Stimulated activated CD8-positive, alpha-beta memory T cell treated with anti-CD3 and anti-CD28 coated beads, Interleukin-12 subunit alpha, Interleukin-12 subunit beta, amount 100 ng/mL, for 24 hours (primary cell): Measurements from ENCODE around the gene SH3RF1.

Experiments used
- DNase-seq: peaks from one replicate; pipeline ENCODE4 v3.0.0-alpha.2; 2020; ENCODE audit errors: extremely low read depth

The SH3RF1 gene

DNA sequence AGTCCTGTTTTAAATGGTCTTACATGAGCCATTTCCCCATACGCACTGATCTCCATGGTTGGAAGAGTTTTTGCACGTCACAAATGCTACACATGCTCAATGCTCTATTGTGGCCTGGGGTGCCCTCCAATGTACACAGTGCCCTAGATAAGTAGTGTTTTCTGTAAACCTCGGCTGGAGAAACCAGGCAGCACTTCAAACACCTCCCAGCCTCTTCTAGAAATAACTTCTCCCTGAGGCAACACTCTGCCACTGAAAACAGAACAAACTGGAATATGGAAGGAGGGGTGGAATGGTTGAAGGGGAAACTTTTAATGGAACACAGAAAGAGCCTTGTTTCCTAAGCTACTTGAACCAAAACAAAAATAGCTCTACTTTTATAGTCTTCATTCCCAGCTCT is 136.8 kb downstream of the SH3RF1 start:
- no peak for DNase-seq

DNA sequence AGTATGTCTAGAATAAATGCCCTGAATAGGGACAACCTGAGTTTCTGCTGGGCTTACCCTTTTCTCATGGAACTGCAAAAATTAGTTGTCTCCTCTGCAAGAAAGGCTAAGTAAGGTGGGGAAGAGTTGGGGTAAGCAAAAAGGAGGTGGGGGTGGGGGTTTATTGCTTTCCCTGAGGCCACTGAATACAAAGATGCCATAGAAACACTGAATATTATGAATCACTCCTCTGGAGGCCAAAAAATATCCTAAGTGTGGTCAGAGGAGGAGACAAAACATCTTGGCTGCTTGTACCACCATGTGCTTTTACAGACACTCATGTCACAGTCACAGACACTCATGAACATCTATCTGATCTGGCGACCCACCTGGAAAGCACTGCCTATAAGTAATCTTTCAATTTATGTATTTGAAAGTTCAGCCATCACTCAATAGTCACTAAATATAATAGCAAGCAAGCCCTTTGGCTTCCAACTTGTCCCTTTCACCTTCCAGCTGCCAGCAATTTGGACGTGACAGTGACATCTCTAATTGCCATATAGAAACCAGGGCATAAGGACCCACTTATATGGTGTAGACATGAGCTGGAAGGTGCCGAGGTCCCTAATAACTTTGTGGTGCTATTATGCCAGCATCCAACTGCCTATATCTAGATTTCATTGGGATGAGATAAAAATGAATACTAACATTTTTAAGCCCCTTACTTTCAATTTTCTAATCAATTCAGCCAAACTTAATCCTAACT is 138.0 kb downstream of the SH3RF1 start:
- DNase-seq = no peak

DNA sequence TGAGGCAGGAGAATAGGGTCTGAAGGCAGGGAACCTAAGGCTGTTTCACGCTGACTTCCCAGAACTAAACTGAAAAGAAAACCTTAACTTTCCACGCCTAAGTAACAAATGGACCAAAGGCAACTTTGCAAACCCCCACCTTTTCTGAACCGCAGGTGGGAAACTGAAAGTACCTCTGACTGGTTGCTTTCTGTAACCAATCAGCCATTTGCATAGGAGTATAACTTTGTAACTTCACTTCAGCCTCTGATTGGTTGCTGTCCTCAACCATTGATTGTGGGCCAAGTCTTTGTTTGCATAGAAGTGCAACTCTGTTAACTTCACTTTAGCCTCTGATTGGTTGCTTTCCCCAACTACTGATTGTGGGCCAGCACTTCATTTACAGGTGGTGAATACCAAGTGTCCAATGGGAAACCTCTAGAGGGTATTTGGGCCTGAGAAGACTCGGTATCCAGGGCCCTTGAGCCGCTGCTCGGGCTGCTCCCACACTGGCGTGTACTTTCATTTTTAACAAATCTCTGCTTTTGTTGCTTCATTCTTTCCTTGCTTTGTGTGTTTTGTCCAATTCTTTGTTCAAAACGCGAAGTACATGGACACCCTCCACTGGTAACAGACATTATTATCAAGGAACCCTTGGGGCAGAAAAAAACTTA is 139.1 kb downstream of the SH3RF1 start:
- DNase-seq = no peak

DNA sequence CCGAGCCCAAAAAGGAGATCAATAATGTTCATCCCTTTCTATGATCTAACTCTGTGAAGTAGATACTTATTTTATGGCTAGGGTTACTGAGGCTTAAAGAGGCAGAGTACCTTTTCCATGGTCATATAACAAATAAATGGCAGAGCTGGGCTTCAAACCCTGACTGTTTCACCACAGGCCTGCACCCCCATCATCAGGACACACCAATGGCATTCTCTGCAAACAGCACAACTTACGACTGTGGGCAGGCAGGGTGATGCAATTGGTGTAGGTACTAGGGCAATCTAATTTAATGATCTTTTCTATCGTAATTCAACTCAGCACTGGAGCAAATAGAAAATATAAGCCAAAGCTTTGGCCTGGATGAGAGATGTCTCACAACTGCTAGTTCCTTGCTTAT is 141.9 kb downstream of the SH3RF1 start:
- DNase-seq = no peak

DNA sequence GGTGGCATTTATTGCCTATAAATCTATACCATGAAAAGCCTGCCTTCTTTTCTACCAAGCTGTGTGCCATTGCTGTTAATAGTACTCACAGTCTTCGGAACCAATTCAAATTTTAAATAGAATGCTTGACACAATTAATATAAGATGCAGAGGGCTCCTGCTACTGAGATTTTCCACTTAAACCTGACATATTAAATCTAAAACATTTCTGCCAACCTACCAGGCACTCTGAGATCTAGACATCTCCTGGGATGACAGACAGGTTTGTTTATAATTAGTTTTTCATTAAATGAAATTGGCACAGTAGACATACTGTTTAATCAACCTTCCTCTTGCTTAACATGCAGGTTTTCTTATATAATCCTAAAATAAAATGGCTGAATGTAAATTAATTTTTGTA is 143.4 kb downstream of the SH3RF1 start:
- no peak for DNase-seq

DNA sequence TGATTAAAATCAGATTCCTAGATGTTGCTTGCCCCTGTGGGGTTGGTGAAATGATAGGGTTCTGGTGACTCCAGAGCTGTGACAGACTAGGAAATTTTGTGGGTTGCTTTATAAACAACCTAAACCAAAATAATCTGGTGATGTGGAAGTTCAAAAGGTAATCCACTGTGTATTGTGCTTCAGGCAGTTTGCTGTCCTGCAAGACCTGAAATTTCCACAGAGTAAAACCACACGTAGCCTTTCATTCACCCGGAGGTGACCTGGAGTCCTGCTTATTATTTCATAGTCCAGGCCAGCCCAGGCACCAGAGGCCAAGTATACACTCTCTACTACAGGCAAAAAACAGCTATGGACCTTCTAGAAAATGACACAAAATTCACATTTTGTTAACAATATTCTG is 146.1 kb downstream of the SH3RF1 start:
- DNase-seq = no peak

DNA sequence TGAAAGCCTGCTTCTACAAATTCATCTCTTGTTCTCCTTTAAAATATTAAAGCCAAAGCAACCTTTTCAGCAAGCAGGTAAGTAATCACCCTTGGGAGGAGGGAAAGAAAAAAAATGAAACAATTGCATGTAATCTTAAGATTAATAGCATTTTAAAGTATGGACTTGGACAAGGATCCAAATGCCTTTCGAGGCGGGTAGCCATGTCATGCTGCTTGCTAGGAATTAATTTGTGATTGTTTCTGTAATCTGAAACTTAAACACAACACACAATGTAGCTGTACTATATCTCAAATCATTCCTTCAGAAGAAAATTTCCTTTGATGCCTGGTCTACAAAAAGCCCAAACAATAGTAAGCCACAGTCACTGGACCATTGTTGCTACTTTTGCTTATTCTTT is 148.3 kb downstream of the SH3RF1 start:
- DNase-seq = no peak

DNA sequence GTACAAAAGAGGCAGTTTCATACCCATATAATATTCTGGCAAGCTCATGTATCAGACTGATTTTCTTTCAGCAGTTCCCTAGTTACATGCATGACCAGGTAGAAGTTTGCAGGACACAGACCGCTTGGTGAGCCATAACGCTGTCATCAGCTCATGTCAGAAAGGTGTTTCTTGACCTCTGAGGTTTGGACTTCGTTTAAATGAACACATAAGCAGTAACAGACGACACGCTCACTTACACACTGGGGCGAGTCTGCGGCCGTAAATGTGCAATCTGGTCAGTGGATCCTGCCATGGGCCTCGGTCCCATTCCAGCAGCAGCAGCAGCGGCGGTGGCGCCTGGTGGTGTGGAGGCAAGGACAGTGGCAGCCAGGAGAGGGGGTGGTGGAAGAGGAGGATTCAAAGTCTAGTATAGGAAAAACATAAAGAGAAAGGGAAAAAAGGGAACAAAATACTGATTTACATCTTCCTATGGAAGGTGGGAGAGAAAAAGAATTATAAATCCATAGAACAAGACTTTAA is 148.8 kb downstream of the SH3RF1 start:
- DNase-seq = no peak

DNA sequence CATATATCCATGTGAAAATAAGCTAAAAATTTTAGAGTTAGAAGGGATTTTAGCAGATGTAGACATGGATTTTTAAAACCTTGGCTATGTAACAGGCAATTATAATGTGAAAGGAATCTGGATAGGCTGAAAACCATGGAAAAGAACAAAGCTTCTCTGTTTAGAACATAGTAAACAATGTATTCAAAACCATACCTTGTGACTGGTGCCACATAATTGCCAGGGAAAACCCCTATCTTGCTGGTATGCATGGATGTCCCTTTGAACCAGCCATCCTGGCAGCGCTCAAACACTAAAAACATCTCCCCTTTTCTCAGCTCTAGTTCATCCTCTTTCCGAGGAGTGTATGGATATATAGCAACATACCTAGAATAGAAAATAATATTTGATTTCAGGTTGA is 150.1 kb downstream of the SH3RF1 start:
- DNase-seq = no peak

DNA sequence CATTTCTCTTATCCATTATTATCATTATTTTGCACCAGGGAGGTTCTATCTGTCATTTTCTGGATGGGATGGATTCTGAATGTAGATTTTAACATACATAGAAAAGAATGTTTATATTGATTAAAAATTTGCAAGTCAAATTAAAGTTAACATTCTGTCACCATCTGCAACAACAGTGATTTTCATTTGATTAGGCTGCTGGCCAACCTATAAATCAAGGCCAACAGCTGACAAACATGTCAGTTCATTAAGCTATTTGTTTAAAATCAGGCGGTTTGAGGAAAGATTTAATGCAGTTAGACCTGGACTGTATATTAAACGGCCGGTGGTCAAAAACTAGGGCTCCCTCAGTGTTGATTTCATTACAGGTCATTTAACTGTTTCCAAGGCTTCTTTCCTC is 151.2 kb downstream of the SH3RF1 start:
- DNase-seq = no peak

DNA sequence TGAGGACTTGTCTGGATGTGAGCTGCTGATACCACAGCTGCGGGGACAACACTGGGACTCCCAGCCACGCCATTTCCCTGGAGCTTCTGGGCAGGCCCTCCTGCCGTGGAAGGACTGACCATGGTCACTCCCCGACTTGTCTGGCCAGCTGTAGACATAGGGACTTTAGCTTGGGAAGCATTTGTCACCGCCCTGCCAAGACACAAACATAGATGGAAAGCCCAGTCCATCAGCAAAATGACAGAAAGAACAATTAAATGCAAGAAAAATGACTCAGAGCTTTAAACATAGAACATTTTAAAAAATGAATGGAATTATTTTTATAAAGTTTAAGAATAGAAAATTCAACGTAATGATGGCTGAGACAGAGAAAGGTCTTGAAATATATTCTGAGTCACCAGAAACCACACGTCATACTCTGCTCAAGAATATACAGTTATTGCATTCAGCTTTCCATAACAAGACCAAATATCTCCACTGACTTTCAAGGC is 153.1 kb downstream of the SH3RF1 start:
- DNase-seq = no peak

DNA sequence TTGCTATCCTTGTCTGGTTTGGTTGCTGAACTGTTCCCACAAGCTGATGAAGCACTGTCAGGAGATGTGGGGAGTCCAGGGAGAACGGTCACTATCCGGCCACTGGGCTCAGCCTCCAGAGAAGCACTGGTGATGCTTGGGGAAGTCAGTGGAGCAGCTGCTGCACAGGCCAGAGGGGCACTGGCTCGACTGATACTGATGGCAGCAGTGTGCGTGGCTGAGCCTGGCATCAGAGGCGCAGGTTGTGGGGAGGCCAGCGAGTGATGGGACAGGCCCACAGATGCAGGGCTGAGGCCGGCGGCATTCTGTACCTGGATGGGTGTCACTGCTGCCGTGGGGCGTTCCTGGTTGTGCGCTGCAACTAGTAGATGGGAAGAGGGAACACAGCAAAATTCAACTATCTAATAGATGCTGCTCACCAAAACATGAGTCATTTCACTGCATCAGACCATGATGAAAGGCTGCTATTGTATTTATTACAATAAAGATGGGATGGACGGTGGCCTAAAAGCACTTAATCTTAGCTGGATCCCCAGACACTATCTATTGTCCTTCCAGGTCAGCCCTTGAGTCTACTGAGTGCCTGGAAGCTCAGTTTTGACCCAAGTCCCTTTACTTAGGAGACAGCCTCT is 154.4 kb downstream of the SH3RF1 start:
- no peak for DNase-seq

DNA sequence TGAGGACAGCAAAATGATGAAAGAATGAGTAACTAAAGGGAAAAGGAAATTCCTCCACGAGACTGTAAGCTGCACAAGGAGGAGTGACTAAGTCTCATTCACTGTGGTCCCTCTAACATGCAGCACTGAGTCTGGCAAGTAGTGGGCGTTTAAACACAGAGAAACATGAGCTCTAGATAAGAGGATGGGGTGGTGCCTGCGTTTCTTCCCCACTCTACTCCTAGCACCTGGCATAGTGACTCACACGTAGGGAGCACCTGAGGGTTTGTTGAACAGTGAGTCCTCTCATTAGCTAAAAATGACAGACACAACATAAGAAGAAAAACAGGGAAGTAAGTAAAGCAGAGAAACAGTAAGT is 154.9 kb downstream of the SH3RF1 start:
- no peak for DNase-seq

DNA sequence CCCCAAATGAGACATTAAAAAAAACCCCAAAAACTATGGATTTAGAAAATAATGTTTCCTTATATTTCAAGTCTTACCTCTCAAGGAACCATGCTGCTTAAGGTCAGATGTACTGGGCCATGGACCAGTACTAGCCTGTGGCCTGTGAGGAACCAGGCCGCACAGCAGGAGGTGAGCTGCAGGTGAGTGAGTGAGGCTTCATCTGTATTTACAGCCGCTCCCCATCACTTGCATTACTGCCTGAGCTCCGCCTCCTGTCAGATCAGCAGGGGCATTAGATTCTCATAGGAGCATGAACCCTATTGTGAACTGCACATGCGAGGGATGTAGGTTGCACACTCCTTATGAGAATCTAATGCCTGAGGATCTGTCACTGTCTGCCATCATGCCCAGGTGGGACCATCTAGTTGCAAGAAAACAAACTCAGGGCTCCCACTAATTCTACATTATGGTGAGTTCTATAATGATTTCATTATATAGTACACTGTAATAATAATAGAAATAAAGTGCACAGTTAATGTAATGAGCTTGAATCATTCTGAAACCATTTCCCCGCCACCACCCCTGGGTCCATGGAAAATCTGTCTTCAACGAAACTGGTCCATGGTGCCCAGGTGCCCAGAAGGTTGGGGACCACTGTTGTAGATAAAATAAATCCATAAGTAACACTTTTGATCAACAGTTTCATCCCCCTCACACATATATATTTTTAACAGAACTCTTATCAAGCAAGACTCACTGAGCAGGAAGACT is 155.4 kb downstream of the SH3RF1 start:
- DNase-seq = no peak

DNA sequence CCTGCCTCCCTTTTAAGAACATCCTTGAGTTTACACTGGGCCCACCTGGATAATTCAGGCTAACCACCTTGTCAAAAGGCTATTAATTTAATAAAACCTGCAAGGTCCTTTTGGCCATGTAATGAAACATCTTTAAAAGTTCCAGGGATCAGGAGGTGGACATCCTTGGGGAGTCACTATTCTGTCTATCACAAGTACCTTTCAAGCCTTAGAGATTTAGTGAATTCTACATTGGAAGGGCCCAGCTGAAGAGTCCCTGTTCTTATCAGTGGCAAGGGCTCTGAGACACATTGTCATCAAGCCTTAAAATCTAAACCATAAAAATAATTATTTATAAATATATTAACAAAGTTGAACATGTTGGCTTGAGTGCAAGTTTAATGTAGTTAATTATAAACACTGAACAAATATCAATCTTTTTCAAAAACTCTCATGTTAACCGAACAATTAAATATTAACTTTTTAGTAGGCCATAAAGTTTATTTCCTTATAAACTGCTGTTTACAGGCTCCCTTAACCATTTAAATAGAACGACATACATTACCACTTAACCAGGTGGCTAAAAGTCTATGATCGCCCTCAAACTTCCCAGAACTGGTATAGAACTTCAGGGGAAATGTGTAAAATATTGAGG is 156.3 kb downstream of the SH3RF1 start:
- DNase-seq = no peak

DNA sequence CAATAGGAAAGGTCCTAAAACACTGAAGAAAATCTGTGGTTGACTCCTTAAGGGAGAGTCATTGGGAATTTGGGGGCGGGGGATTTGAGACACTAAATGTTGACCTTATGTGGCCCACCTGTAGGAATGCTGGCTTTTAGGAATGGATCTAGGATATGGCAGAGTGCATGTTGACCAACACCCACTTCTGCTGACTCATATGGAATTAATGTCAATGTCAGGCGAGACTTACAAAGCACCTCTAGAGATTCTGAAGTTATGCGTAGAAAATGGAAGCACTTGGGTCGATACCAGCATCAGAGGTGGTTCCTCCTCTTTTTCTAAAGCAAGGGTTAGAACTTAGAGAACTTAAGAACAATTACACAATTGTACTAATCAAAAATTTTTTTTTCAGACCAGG is 160.1 kb downstream of the SH3RF1 start:
- no peak for DNase-seq

DNA sequence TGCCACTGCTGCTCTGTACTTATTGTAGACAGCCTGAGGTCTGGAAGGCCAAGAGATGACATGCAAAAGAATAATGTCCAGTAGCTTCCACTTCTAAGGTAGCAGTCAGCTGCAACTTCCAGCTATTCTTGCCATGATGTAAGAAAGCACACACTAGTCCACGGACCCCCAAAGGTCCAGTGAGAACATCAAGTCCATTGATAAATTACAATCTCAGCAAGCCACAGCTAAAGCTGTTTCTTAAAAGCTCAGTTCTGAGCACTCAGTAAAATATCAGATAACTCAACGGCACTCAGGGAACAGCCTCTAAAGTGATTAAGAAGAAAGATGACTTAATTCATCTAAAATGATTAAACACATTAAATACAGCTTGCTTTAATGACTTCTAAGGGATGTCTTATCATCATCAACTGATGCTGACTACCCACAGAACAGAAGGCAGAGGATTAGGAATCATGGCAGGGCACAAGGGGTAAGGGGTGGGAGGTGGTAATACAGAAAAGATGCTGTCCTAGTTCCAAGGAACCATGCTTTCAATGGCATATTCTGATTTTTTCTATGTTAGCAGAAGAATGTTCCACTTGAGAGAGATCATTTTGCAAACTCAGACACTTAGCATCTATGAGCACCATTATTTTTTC is 161.6 kb downstream of the SH3RF1 start:
- no peak for DNase-seq

DNA sequence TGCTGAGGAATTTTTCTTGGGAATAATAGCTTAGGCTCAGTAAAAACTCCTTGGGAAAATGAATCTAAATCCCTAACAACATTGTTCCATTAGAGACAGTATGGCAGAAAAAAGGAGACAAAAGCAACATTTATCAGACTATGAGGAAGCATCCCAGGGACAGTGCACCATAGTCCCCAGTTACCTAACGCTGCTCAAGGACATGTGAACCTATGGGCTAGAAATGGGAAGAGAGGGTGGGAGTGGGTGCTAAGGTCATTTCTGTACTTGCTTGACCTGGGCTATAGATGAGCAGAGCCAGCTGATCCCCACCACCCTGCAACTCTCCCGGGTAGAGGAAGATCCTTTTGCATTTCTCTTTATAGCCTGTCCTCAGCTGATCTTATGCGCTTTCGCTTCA is 162.5 kb downstream of the SH3RF1 start:
- no peak for DNase-seq

DNA sequence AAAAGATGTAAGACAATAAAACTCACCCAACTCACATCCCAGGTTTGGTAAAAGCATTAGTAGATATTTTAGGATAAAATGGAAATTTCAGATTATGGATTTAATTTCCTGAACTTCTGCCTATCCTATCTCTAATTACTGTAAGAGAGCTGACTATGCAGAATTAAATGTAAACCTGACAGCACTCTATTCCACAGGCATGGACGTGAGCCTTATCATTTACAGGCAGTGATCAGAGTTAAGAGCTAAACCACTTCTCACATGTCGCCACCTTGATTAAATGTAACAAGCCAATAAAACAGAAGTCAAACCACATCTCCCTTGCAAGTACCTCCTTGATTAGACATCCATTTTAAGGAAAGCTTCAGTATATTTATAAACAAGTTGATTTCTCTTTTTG is 163.2 kb downstream of the SH3RF1 start:
- DNase-seq = no peak

DNA sequence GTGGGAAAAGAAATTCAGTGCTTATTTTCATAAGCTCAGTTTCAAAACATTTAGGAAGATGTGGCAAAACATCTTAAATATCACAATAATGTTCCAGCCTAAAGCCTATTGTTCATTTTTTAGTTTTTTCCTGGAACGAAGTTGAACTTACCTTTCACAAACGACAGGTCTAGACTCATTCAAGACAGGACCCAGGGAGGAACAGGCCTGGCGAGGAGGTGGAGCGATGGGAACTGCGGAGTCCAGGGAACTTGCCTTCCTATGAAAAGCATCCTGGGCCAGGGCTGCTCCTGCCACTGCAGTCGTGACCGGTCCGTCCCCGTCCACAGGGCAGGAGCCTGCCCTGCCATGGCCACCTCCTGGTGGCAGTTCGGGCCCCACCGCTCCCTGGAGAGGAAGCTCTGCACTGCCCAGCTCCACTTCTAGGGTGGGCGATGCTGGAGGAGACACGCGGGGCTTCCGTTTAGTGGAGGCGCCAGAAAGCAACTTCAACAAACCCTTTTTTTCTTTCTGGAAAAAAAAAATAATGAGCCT is 164.0 kb downstream of the SH3RF1 start:
- no peak for DNase-seq

DNA sequence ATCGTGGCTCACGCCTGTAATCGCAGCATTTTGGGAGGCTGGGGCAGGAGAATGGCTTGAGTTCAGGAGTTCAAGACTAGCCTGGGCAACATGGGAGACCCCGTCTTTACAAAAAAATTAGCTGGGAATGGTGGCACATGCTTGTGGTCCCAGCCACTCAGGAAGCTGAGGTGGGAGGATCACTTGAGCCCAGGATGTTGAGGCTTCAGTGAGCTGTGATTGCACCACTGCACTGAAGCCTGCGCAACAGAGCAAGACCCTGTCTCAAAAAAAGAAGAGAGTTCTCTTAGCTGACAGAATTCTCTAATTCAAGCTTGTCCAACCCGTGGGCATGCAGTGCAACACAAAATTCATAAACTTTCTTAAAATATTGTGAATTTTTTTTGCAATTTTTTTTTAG is 165.1 kb downstream of the SH3RF1 start:
- DNase-seq = no peak
